VCaP (cell line): ENCODE data around the gene ZNF592.

ENCODE experiments used
- H3K27ac ChIP-seq: fragments of 450-650 bp; 2 replicates; pipeline ENCODE4 v1.5.1; 2017
- TF ChIP-seq, protein P1 (sequence below): fragments of 450-650 bp; conservative IDR thresholded peaks from 2 replicates; pipeline ENCODE4 v1.5.1; 2017; ENCODE audit warnings: mild to moderate bottlenecking, moderate library complexity

ZNF592 gene

GRCh38 chr15:84811828-84812227 is 63.4 kb downstream of the ZNF592 start:
- TF ChIP-seq, protein P1, sequence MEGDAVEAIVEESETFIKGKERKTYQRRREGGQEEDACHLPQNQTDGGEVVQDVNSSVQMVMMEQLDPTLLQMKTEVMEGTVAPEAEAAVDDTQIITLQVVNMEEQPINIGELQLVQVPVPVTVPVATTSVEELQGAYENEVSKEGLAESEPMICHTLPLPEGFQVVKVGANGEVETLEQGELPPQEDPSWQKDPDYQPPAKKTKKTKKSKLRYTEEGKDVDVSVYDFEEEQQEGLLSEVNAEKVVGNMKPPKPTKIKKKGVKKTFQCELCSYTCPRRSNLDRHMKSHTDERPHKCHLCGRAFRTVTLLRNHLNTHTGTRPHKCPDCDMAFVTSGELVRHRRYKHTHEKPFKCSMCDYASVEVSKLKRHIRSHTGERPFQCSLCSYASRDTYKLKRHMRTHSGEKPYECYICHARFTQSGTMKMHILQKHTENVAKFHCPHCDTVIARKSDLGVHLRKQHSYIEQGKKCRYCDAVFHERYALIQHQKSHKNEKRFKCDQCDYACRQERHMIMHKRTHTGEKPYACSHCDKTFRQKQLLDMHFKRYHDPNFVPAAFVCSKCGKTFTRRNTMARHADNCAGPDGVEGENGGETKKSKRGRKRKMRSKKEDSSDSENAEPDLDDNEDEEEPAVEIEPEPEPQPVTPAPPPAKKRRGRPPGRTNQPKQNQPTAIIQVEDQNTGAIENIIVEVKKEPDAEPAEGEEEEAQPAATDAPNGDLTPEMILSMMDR = no peak
- no peak overlapping the region for H3K27ac ChIP-seq

DNA sequence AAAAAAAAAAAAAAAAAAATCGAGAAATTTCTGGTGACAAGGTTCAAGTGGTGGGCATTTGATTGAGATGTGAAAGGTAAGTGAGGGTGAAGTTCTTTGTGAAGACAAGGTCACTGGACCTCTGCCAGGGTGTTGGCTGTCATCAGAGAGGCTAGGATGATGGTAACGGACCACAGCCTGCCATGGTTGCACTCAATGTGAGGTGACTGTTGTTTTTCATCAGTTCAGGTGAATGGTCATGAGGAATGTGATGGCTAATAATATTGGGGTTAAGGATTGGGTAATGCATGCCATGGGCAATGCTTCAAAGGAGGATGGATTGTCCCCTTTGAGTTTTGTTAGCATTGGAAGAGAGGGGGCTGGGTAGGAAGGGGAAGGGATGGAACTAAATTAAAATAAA is 64.5 kb downstream of the ZNF592 start:
- TF ChIP-seq, protein P1 = no peak
- no peak overlapping the region for H3K27ac ChIP-seq

- no peak overlapping the region for H3K27ac ChIP-seq
- TF ChIP-seq, protein P1 = no peak
Measured at GRCh38 chr15:84813435-84813834, 65.0 kb downstream of the ZNF592 start.

DNA sequence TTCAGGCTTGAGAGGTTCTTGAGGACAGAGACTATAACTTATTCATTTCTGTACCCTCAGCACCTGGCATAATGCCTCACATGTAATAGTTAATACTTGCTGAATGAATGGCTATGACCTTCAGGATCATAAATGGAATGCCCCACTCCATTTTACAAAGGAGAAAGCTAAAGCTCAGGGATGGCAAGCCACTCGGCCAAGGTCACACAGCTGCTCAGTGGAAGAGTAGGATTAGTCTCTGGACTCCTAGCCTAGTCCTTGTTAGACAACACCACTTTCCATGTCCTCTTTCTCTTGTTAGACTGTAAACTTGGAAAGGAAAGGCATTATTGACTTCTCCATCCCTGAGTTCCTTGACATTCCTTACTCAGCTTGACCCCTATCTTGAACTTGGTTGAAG is 65.5 kb downstream of the ZNF592 start:
- TF ChIP-seq, protein P1 = no peak
- H3K27ac ChIP-seq = no peak overlapping the region

- H3K27ac ChIP-seq = no peak overlapping the region
- TF ChIP-seq, protein P1 = no peak
Measured at GRCh38 chr15:84814916-84815315, 66.5 kb downstream of the ZNF592 start.

GRCh38 chr15:84816694-84817465 is 68.5 kb downstream of the ZNF592 start, which contains the start of gene ALPK3:
Gene ALPK3, plus strand, starts transcription at chr15:84817356. Its CDS starts 97 bp downstream, at chr15:84817453.
- TF ChIP-seq, protein P1 = no peak
- peak within 1 kb of the TSS; percentile 52 for H3K27ac ChIP-seq

- TF ChIP-seq, protein P1 = no peak
- H3K27ac ChIP-seq = peak overlapping the region; percentile 52
Measured at GRCh38 chr15:84817466-84818081, 69.2 kb downstream of the ZNF592 start.
